GM21447 (cell line): ENCODE results near the gene KCNQ4.
A peak's percentile ranks its signal among the peaks of the same experiment; 100 is the strongest.

ENCODE experiments used
- ATAC-seq: cut with Tn5 transposase; IDR thresholded peaks from one replicate; pipeline ENCODE4 v1.9.1; 2021; ENCODE audit not compliant: unreplicated experiment

KCNQ4 gene

DNA sequence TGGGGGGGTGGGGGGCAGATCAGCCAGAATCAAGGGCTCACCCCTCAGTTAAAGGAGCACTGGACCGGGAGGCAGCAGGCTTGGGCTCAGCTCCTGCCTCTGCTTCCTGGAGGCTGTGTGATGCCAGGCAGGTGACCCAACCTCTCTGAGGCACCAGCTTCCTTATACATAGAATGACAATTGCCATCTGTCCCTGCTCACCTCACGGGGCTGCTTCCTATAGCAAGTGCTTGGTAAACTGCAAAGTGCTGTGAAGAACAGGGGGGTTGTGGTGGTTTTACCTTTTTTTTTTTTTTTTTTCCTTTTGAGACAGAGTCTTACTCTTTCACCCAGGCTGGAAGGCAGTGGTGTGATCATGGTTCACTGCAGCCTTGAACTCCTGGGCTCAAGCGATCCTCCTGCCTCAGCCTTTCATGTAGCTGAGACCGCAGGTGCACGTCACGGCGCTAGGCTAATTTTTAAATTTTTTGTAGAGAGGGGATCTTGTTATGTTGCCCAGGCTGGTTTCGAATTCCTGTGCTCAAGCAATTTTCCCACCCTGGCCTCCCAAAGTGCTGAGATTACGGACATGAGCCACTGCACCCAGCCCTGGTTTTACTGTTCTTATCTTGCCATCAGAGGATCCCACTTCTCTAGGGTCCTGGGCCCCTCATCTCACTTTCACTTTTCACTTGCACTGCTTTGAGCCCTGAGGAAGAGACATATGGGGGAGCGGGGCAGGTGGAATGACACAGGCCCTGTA, 11.6 kb downstream of the KCNQ4 start:
- no peak for ATAC-seq

DNA sequence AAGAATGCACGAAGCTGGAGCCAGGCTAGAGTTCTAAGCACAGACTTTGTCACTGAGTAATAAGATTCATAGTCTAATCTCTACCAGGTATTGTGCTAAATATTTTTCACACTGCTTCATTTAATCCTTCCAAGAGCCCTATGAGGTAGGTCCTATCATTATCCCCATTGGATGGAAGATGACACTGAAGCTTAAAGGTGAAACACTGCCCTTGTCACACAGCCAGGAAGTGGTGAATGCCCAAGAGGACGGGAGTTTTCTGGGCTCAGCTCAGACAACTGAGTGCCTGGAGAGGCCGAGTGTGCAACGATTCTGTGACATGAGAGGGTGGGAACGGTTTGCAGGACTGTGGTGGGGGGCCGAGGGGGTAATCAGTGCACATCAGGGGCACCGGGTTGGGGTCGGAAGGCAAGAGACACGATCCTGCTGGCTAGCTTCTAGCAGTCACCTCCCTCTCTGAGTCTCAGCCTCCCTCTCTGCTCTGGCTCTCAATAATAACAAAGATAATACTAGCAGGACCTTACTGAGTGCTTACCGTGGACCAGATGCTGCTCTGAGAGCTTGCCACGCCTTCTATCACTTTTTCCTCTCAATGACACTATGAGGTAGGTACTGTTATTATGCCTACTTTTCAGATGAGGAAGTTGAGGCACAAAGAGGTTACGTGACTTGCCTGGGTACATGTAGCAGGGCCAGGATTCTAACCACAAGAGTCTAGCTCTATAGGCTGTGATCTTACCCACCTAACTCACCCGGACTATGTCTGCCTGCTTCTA, 12.4 kb downstream of the KCNQ4 start:
- no peak for ATAC-seq

DNA sequence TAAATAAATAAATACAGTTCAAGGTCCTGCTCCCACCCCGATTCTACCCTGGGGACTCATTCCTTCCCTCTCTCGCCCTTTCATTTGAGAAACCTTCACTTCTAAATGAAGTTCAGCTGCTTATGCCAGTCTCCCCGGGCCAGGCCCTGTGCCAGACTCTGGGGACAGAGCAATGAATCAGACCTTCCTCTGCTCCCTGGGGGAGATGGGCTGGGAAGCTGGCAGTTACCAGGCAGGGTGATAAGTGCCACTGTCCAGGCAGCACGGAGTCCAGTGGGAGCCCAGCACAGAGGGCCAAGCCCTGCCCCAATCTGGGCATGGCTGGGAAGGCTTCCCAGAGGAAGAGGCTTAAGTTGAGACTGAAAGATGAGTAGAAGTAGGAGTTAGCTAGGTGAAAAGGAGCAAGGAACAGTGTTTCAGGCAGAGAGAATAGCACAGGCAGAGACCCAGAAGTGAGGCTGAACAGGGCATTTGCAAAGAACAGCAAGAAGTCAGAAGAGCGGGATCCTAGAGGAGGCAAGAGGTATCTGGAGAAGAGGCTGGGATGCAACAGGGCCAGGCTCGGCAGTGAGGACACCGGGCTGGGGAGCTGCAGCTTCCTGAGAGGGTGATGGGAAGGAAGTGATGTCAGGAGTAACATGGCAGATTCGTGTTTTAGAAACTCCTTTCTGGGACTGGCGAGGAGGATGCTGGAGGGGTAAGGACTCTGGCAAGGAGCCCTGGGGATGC, 13.5 kb downstream of the KCNQ4 start:
- ATAC-seq: no peak

DNA sequence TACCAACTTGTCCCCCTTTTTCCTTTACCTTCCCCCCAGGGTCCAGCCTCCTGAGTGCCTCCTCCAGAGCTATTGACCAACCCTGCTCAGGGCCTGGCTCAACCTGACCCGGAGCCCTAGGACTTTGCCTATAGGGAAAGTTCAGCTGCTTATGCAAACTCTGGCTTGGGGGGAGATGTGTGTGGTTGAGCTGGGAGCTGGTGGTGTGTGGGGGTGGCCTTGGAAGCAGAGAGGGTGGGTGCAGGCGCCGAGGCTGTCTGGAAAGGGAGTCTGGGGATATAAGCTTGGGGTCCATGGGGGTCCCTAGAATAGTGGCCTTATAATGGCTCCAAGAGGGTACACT, 14.1 kb downstream of the KCNQ4 start:
- ATAC-seq: no peak

DNA sequence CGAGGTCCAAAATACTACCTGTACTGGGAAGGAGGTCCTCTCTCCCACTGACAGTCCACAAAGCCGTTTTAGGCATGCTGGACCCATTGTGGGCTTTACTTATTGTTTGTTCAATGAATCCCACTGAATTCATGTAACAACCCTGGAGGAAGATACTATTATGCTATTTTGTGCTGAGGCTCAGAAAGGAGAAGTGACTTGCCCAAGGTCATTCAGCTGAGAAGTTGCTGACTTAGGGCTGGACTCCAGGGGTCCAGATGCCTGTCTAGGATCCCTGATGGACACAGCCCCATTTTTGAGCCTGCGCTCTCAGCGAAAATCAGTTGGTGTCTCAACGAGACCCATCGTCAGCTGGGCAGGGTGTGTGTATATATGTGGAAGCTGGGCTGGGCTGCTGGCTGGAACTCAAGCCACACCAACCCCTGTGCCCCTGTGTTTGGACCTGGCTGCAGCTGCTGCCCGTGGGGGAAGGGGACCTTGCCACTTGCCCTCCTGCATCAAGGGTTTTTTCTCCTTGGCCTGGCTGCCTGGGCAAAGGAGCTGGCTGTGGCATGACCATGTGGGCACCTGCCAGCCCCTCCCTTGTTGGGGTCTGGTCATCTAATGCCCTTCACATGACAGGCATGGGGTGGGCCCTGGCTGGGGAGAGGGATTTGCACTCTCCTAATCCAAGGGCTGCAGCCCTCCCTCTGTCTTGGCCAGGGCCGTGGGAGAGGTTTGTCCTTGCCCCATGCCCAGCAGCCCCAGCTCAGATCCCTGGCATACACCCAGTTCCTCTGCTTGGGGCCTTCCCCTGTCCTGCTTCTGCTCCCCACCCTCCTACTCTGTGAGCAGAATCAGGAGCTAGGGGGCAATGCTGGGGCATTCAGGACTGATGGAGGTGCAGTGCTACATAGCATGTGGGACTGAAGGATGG, 15.0 kb downstream of the KCNQ4 start:
- no peak for ATAC-seq

DNA sequence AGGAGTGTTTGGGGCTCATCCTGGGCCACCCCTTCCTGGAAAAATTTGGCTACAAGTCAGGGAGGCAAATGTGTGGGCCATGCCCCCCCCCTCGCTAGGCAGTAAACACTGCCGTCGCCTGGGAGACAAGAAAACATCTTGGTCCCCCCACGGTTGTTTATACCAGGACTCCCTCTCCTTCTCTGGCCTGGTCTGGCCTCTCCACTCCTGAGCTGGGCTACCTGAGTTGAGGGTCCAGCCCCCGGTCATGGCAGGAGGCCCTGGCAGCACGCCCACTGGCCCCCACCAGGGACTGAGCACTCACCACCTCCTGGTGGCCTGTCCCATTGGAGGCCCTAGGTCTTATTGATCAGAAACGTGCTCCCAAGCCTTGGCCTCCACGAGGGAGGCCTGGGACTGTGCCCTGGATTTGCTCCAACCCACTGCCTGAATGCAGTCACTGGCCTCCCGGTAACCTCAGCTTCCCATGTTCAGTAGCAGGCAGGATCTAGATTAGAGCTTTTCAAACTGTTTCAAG, 15.8 kb downstream of the KCNQ4 start:
- ATAC-seq: no peak

DNA sequence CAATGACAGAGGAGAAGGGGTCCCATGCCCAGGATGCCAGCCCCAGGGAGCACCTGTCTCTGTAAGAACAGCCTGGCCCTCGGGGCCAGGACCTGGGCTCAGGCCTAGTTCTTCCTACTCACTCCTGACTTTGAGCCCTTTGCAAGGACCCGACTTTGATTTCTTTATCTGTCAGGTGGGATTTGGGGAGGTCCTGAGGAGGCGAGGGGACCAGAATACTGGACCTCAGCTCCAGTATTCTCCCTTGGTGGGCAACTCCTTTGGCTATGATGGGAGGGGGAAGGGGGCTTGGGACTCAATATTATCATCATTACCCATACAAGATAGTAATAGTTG, 18.1 kb downstream of the KCNQ4 start:
- ATAC-seq: no peak

DNA sequence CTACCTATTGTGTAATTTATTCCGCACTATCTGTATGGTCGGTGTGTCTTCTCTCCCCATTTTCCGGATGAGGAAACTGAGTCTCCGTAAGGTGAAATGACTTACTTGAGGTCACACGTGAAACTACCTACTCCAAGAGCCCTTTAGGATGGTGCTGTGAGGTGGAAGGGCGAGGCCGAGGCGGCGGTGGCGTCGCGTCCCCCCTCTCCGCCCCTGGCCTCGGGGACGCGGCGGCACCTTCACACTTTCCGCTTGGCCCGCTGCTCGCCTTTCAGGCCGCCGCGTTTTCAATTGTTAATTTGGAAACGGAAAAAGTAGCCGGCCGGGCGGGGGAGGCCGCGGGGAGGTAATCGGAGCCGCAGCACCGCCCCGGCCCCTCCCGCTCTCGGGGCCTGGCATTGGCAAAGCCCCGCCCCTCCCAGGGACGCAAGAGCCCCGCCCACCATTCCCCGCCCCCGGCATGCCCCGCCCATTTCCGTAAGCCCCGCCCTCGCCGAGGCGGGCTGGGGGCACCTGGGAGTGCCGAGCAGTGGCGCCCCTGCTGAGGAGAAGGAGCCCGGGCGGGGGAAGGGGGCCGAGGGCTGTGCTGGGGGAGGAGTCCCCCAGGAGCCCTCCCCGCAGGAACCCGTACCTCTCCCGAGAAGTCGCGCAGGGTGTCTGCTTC, 18.6 kb downstream of the KCNQ4 start:
- no peak for ATAC-seq

DNA sequence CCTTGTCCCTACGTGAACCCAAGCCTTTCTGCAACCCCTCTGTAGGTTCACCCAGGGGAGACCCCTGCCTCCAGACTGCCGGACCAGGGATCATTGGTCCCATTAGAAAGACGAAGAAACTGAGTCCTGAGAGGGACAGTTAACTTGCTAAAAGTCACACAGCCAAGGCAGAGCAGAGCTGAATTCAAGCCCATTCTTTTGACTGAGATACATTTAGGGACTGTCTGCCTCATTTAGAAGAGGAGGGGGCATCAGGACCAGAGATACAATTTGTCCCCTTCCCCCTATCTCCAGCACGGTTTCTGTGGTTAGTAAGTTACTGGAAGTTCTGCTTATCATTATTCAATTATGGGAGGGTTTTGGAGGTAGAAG, 19.1 kb downstream of the KCNQ4 start:
- no peak for ATAC-seq

DNA sequence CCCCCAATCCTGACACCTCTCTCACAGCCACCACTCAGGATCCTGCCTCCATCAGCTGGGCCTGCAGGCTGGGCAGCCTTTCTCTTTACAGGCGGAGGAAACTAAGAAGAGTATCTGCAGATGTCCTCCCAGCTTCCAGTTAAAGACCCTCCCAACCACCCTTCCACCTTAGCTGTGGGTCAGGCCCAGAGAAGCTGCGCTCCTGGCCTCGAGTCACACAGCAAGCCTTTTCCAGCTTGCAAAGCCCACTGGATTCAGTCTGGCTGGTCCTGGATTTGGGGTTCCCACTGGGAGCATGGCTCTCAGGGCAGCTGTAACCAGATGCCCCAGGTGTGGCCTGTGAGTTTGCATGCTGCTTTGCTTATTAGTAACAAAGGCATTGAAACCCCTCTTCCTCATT, 19.9 kb downstream of the KCNQ4 start:
- no peak for ATAC-seq

DNA sequence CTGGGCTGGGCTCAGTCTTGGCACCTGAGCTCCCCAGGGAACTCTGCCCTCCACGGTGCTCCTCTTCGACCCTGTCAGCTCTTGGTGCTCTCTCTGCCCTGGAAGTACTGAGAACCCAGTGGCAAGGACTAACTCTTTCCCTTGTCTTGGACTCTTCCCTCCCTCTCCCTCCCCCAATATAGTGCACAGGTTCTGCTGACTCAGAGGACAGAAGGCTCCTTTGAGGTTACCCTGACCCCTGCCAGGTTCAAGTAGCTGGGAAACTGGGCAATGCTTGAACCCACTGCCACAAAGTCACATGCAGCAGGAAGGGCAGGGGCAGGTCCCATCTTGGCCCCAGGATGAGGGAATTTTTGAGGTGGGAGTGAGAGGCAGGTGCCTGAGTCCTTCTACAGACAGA, 20.3 kb downstream of the KCNQ4 start:
- no peak for ATAC-seq

DNA sequence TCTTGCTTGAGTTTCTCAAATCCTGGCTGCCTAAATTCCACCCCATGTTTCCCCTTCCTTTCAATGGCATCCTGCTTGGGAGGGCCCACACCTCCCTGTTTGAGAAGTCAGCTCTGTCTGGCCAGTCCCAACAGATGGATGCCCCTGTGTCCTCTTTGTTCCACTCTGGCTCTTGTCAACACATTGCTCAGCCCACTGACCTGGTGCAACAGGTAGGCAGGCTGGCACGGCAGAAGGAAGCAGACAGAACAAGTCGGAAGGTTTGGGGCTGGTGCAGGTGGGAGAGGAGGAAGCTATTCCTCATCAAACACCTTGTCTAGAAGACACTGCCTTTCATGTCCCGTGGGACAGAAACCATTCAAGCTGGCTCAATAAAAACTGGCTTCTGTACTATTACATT, 22.7 kb downstream of the KCNQ4 start:
- no peak for ATAC-seq

DNA sequence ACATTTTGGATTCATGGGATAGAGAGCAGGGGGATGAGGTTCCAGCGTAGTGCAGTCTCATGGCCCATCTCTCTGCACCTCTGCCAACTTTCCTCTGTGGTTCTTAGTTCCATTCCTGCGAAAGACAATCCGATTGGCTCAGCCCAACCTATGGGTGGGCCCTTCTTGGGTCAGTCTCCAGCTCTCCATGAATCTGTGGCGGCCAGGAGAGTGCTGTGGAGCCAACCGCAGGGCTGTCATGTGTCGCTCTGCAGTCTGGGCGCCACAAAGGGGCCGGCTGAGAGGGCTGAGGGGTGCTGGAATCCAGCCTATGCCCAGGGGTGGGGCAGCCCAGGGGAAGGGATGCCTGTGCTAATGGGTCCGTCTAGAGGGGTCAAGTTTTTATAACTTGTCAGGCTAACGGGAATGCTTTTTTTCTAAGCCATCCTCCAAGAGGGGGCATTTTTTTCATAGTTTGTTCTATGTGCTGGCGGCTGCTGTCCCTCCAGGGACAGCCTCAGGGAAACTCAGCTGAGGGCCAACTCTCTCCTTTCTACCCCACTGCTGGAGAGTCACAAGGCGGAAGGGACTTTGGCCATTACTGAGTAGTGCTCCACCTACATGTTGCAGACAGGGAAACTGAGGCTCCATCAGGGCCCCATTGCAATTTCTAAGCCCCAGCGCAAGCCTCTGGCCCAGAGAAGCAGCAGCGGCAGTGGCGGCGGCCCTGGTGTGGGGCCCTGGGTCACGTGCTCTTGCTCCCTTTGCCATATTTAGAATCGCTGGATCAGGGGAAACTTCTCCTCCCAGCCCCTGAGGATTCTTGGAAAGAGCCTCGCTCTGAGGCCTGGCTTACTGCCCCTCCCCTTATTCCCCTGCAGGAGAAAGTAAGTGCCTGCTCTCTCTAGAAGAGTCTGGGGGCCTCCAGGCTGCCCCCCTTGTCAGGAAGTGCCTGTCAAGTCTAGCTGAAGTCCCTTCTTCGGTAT, 23.4 kb downstream of the KCNQ4 start:
- ATAC-seq: no peak

DNA sequence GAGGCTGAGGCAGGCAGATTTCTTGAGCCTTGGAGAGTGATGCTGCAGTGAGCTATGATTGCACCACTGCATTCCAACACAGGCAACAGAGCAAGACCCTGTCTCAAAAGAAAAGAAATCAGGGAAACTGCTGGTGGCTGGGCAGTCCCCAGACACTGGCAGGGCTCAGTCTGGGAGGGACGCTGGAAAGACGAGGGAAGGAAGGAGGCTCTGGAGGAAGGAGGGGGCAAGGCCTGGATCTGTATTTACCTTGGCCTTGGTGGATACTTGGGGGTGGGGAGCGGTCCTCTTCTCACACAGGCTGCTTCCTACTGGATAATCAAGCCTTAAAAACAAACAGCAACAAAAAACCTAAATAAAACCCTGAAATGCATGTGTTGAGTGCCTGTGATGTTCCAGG, 24.4 kb downstream of the KCNQ4 start:
- no peak for ATAC-seq

DNA sequence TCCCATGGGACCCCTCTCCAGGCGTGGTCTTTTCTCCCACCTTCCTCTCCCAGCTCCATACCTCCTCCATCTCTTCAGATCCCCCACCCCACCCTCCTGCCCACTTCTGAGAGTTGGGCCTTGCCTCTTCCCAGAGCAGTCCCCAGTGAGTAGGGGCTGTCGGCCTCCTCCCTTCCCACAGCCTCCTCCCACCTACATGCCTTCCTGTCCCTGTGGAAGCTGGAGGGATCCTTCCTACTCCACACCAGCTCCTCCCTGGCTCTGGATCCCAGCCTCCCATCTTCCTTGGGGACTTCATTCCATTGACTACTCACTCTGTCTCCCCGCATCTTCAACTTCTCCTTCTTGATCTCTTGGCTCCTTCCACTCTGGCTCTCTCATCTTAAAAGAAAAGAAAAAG, 24.9 kb downstream of the KCNQ4 start:
- no peak for ATAC-seq

DNA sequence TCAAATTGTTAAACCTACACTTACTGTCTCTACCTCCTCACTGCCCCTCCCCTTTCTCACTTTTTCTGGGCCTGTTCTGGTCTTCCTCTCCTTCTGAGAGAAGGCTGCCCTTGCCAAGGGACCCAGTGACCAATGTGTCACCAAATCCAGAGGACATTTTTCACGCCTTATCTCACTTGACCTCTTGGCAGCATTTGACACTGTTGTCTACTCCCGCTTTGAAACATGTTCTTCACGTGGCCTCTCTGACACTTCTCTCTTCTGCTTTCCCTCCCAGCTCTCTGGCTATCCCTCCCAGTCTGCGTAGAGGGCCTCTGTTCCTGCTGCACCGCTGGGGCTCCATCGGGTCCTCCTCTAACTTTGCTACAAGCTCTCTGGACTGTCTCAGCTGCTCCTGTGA, 25.3 kb downstream of the KCNQ4 start:
- no peak for ATAC-seq

DNA sequence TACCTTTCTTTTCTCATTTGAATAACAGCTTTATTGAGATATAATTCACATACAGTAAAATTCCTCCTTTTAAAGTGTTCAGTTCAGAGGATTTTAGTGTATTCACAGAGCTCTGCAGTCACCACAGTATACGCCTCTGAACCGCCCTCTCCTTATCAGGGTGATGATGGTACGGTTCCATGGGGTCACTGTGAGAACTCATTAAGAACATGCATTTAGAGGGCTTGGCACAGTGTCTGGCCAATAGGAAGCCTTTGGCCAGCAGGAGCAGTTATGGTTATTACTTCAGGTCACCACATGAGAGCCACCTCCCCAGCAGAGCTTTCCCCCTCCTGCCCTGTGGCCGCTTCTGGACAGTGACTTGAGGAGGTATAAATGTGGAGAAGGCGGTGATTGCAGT, 27.3 kb downstream of the KCNQ4 start:
- ATAC-seq: no peak

DNA sequence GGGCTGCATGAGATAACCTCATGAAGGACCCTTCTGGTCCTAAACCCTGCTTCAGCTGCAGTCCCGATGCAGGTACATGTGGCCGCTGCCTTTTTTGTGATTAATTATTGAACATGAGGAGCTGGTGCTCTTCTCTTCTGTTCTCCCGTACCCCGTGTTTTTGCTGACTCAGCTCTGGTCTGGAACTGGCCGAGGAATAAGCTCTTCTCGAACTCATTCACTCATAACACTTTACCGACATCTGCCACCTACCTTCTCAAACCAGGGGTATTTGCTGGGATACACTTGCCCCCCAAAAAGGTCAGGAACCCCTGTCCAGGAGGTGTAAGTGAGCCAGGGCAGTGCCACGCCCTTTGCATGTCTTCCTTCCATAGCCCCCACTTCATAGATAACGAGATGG, 31.8 kb downstream of the KCNQ4 start:
- no peak for ATAC-seq

DNA sequence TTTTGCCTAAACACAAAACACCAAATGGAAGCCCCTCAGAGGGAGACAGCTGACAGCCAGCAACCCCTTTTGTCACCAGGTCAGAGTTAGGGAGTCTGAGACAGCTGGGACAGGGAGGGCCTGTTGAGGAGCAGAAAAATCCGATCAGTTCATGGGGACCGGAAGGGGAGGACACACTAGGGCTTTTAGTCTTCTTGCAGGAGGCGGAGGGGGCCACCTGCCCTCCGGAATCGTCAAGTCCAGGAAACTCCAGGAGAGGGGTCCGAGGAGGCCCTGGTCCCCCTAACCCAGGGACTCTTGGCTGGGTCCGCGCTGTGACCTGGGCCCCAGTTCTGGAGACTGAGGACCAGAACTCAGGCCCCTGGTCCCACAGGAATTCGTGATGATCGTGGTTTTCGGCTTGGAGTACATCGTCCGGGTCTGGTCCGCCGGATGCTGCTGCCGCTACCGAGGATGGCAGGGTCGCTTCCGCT, 34.2 kb downstream of the KCNQ4 start:
- peak; percentile 42 for ATAC-seq
